Activated T-helper 2 cell treated with anti-CD3 and anti-CD28 coated beads, Interferon-gamma antibody, Interleukin-2, Interleukin-4, amounts not matched to agents 10 μg/mL and 5 μg/mL and 100 μg/mL, durations not matched to agents 14 hours and 24 hours and 36 hours (primary cell): Measurements from ENCODE around the gene GLTP. TPM values are rescaled to one million over a fixed set of nuclear protein-coding genes. Genes with fewer than 3 reads are reported as not detected.
"Not testable (repeated sequence)": the region's sequence is repeated elsewhere in the genome, so short reads cannot be mapped to it uniquely, and the experiment has no call there.

Experiments
- DNase-seq: peaks from one replicate; pipeline ENCODE4 v3.0.0; 2021; ENCODE audit warnings: low spot score
- H3K27ac Mint-ChIP-seq: one replicate; pipeline ENCODE4 v1.8.0; 2021; ENCODE audit warnings: mixed read lengths
- H3K27me3 Mint-ChIP-seq: one replicate; pipeline ENCODE4 v1.8.0; 2021; ENCODE audit warnings: low read depth, mixed read lengths
- H3K36me3 Mint-ChIP-seq: one replicate; pipeline ENCODE4 v1.8.0; 2021; ENCODE audit warnings: low read depth, mixed read lengths
- H3K4me1 Mint-ChIP-seq: one replicate; pipeline ENCODE4 v1.8.0; 2021; ENCODE audit warnings: low read depth, mixed read lengths
- H3K4me3 Mint-ChIP-seq: one replicate; pipeline ENCODE4 v1.8.0; 2021; ENCODE audit warnings: low read depth, mild to moderate bottlenecking, moderate library complexity, mixed read lengths
- H3K9me3 Mint-ChIP-seq: one replicate; pipeline ENCODE4 v1.8.0; 2021; ENCODE audit warnings: mixed read lengths
- intact Hi-C: fragments of 100-400 bp; cut with micrococcal nuclease; formaldehyde crosslinking; loops from one replicate; pipeline ENCODE4 v1.15.1; 2023
- total RNA-seq: library from RNA; stranded (reverse); gene quantifications from 2 replicates; pipeline ENCODE4 v1.2.3, GENCODE V29; 2022

The GLTP gene, protein sequence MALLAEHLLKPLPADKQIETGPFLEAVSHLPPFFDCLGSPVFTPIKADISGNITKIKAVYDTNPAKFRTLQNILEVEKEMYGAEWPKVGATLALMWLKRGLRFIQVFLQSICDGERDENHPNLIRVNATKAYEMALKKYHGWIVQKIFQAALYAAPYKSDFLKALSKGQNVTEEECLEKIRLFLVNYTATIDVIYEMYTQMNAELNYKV
- 26.6 and 27.2 TPM in 2 replicates for total RNA-seq

- Mint-ChIP-seq H3K27ac (peak within 1 kb of the TSS; percentile 85), H3K9me3 (no peaks in the 10 kb centered on the region), H3K36me3 (no peaks in the 10 kb centered on the region), H3K27me3 (peaks cover 7% of the 10 kb centered on the region), H3K4me1 (peaks cover 39% of the 10 kb centered on the region), H3K4me3 (peak within 1 kb of the TSS; percentile 94)
- DNase-seq, result peak; percentile 90
- intact Hi-C loops, result loop anchor here (1.0 to 2.0 kb wide), 3 partner anchors 20 to 361 kb away; partner anchors contain the start of gene TCHP
Observed at GRCh38 chr12:109880043-109880931, at the start of gene GLTP. GLTP (minus strand) TSS chr12:109880541; CDS start chr12:109880374, 167 bp downstream.

- not testable (repeated sequence) for DNase-seq, H3K4me3 Mint-ChIP-seq, H3K4me1 Mint-ChIP-seq, H3K9me3 Mint-ChIP-seq, H3K27ac Mint-ChIP-seq, H3K27me3 Mint-ChIP-seq
- peaks cover 49% of the 10 kb centered on the region for H3K36me3 Mint-ChIP-seq
- intact Hi-C loops, result loop anchor here (5.0 kb wide), 1 partner anchor 77 kb away; no protein-coding TSS in a partner anchor
Observed at GRCh38 chr12:109929326-109929725, 49.0 kb upstream of the GLTP start.

DNA sequence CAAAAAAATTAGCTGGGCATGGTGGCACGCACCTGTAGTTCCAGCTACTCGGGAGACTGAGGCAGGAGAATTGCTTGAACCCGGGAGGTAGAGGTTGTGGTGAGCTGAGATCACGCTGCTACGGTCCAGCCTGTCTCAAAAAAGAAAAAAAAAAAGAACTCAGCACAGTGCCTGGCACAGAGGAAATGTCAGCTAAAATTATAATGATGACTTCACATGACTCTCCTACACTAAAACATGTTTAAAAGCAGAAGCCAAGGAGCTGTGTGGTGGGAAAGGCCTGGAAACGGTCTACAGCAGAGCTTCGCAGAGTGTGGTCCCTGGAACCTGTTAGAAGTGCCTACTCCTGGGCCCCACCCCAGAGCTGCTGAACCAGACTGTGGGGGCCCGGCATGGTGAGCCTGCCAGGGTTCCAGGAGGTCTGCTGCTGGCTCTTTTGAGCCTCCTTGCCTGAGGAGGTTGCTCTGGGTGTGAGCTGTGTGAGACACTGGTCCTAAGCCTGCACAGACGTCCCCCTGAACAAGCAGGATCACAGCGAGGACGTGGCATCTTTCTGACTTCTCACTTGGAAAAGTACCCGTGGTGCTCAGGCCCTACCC lies 47.8 kb upstream of the GLTP start:
- H3K27me3 Mint-ChIP-seq, result no peaks in the 10 kb centered on the region
- peaks cover 42% of the 10 kb centered on the region for H3K36me3 Mint-ChIP-seq
- no peaks in the 10 kb centered on the region for H3K9me3 Mint-ChIP-seq
- H3K27ac Mint-ChIP-seq, result no peak overlapping the region
- no peak overlapping the region for H3K4me3 Mint-ChIP-seq
- intact Hi-C loops, result loop anchor here (5.0 kb wide), 1 partner anchor 76 kb away; no protein-coding TSS in a partner anchor
- H3K4me1 Mint-ChIP-seq, result no peaks in the 10 kb centered on the region
- no peak for DNase-seq

GRCh38 chr12:109927622-109928021 lies 47.3 kb upstream of the GLTP start:
- Mint-ChIP-seq H3K27me3 (no peaks in the 10 kb centered on the region), H3K36me3 (peaks cover 36% of the 10 kb centered on the region), H3K9me3 (no peaks in the 10 kb centered on the region), H3K27ac (no peak overlapping the region), H3K4me3 (no peak overlapping the region), H3K4me1 (no peaks in the 10 kb centered on the region)
- DNase-seq, result peak; percentile 16
- intact Hi-C loops, result loop anchor here (5.0 kb wide), 1 partner anchor 75 kb away; no protein-coding TSS in a partner anchor

GRCh38 chr12:109926488-109927210 lies 46.3 kb upstream of the GLTP start:
- no peak overlapping the region for H3K4me3 Mint-ChIP-seq
- H3K27ac Mint-ChIP-seq, result no peak overlapping the region
- no peaks in the 10 kb centered on the region for H3K27me3 Mint-ChIP-seq
- no peaks in the 10 kb centered on the region for H3K4me1 Mint-ChIP-seq
- H3K36me3 Mint-ChIP-seq, result peaks cover 26% of the 10 kb centered on the region
- intact Hi-C loops, result loop anchor here (5.0 kb wide), 1 partner anchor 74 kb away; no protein-coding TSS in a partner anchor
- H3K9me3 Mint-ChIP-seq, result no peaks in the 10 kb centered on the region
- DNase-seq, result no peak

DNA sequence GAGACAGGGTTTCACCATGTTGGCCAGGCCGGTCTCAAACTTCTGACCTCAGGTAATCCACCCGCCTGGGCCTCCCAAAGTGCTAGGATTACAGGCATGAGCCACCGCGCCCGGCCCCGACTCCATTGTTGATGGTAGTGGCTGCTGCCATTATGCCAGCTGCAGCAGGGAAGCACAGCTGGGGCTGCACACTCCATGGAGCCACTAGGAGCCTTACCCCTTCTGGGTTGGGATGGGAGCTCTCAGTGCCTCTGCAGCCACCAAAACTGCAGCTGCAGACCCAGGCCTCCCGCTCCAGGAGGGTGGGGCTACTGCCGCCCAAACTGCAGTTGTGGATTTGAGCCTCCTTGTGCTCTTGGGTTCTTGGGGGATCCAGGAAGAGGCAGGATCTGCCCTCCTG lies 45.7 kb upstream of the GLTP start:
- H3K9me3 Mint-ChIP-seq, result no peaks in the 10 kb centered on the region
- intact Hi-C loops, result loop anchor here (5.0 kb wide), 1 partner anchor 74 kb away; no protein-coding TSS in a partner anchor
- no peaks in the 10 kb centered on the region for H3K27me3 Mint-ChIP-seq

DNA sequence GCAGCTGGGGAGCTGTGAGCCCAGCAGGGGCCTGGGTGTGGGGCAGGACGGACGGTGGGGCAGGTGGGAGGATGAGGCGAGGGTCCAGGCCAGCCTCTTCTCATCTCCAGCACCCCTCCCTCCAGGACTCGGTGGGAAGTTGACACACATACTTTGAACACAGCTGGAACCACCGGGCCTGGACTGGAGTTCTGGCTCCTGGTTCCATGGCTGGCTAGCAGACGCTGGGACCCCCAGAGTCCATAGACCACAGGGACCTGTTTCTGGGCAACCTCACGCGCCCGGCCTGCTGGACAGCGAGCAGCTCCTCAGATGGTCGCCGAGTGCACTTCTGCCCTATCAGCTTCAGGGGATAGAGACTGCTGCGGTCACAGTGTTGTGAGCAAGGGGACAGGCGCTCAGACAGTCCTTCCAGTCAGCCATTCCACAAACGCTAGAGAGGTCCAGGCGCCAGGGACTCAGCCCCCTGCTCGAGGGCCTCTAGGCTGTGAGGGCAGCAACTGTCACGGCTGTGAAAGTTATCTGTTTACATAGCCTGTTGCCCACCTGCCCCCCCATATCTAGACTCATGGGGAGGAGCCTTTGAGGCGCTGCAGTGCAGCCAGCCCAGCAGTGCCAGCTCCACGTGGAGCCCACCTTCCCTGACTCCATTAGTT lies 45.0 kb upstream of the GLTP start:
- no peak overlapping the region for H3K4me3 Mint-ChIP-seq
- intact Hi-C loops, result loop anchor here (5.0 kb wide), 1 partner anchor 73 kb away; no protein-coding TSS in a partner anchor

More for the DNA sequence above, 45.7 kb upstream of the GLTP start:
- Mint-ChIP-seq H3K27ac (no peak overlapping the region), H3K4me3 (no peak overlapping the region), H3K36me3 (peaks cover 24% of the 10 kb centered on the region), H3K4me1 (no peaks in the 10 kb centered on the region)
- DNase-seq, result no peak

GRCh38 chr12:109923481-109924245 lies 43.3 kb upstream of the GLTP start:
- H3K27ac Mint-ChIP-seq, result no peak overlapping the region
- peaks cover 33% of the 10 kb centered on the region for H3K36me3 Mint-ChIP-seq
- no peak overlapping the region for H3K4me3 Mint-ChIP-seq
- no peaks in the 10 kb centered on the region for H3K9me3 Mint-ChIP-seq
- DNase-seq, result no peak
- intact Hi-C loops, result no loop called here
- H3K4me1 Mint-ChIP-seq, result no peaks in the 10 kb centered on the region
- no peaks in the 10 kb centered on the region for H3K27me3 Mint-ChIP-seq

More for the DNA sequence above, 45.0 kb upstream of the GLTP start:
- Mint-ChIP-seq H3K27ac (no peak overlapping the region), H3K27me3 (no peaks in the 10 kb centered on the region), H3K4me1 (no peaks in the 10 kb centered on the region), H3K36me3 (peaks cover 29% of the 10 kb centered on the region), H3K9me3 (no peaks in the 10 kb centered on the region)
- DNase-seq, result no peak

GRCh38 chr12:109923038-109923437 lies 42.7 kb upstream of the GLTP start:
- Mint-ChIP-seq H3K27ac (no peak overlapping the region), H3K36me3 (peaks cover 35% of the 10 kb centered on the region), H3K4me1 (no peaks in the 10 kb centered on the region), H3K9me3 (no peaks in the 10 kb centered on the region), H3K4me3 (no peak overlapping the region), H3K27me3 (no peaks in the 10 kb centered on the region)
- intact Hi-C loops, result no loop called here
- DNase-seq, result no peak

DNA sequence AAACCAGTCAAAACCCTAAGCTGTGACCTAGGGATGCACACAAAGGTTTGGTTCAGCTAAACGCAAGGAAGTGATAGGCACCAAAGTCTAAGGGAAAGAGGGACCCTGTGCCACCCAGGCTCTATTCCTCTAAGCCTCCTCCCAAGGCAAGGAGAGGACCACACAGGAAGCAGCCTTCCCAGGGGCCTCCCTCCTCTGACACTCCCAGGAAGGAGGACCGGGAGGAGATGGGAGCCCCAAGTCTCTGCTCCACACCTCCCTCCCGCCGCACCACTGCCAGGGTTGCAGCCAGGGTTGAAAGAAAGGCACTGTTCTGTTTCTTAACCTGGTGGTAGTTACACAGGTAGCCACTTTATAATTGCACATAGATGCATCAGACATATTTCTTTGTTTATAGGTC lies 41.6 kb upstream of the GLTP start:
- DNase-seq, result no peak
- Mint-ChIP-seq H3K36me3 (peaks cover 41% of the 10 kb centered on the region), H3K27ac (no peak overlapping the region), H3K4me3 (no peak overlapping the region), H3K4me1 (no peaks in the 10 kb centered on the region), H3K27me3 (no peaks in the 10 kb centered on the region), H3K9me3 (no peaks in the 10 kb centered on the region)
- intact Hi-C loops, result no loop called here

- Mint-ChIP-seq H3K36me3 (peaks cover 56% of the 10 kb centered on the region), H3K4me1 (no peaks in the 10 kb centered on the region), H3K27ac (no peak overlapping the region), H3K27me3 (no peaks in the 10 kb centered on the region), H3K9me3 (no peaks in the 10 kb centered on the region), H3K4me3 (no peak overlapping the region)
- no peak for DNase-seq
- intact Hi-C loops, result no loop called here
Observed at GRCh38 chr12:109920261-109920780, 40.0 kb upstream of the GLTP start.
